ENCODE measurements around the gene LIMS4. TPM values are rescaled to one million over a fixed set of nuclear protein-coding genes. Genes with fewer than 3 reads are reported as not detected.

Gene LIMS4
- total and polyA plus RNA-seq, 9 donors, result 2.6 to 4.6 (median 3.2) TPM

Other genes with a start within 250 kb of the LIMS4 start
- gene RGPD6, start 104.4 kb upstream of the LIMS4 start, total RNA-seq, result 26.2 TPM
- 10 to 100 TPM; 13.5 to 24.2 (median 20.1) TPM for gene RGPD6, start 104.4 kb upstream of the LIMS4 start, polyA plus RNA-seq (ENCODE audit: insufficient read depth in 1 of 8, insufficient read length in 8 of 8, low replicate concordance in 1 of 8)
- 9.0 TPM for gene BUB1, start 205.2 kb upstream of the LIMS4 start, total RNA-seq
- gene BUB1, start 205.2 kb upstream of the LIMS4 start, polyA plus RNA-seq (ENCODE audit: insufficient read depth in 1 of 8, insufficient read length in 8 of 8, low replicate concordance in 1 of 8), result 10 to 100 TPM in 6 of 8 donors, 1 to 10 TPM in 2; 9.7 to 14.5 (median 11.2) TPM